Measurements from ENCODE around the gene FH. TPM values are rescaled to one million over a fixed set of nuclear protein-coding genes. Genes with fewer than 3 reads are reported as not detected.

Gene FH
- total and polyA plus RNA-seq, 10 of the 15 experiments (the other 5 are each of a cell fraction or from before 2014, with no cell fraction given) = 44.7 to 124 (median 76.2) TPM

DNA sequence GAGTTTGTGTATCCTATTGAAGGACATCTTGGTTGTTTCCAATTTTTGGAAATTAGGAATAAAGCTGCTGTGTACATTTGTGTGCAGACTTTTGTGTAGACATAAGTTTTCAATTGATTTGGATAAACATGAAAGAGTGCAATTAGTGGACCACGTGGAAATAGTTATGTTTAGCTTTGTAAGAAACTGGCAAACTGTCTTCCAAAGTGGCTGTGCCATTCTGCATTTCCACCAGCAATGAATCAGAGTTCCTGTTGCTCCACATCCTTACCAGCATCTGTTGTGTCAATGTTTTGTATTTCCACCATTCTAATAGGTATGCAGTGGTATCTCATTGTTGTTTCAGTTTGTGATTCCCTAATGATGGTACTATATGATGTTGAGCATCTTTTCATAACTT is 46.5 kb downstream of the FH start:
- H3K9me3 ChIP-seq (replicated peaks; ENCODE audit: control insufficient read depth, insufficient read depth, low read length) = no peaks in the 10 kb centered on the region; the same call in 2 of the 3 replicates
- BruUV-seq (replicated peaks) = no TSS peak
- SMC1A ChIA-PET (ENCODE audit: uncharacterized antibody, unreplicated experiment) = interaction anchor here (0.8 to 1.9 kb wide), 2 partner anchors 17 to 42 kb away, joined by 4 read pairs; no protein-coding TSS in a partner anchor
- H2AFZ ChIP-seq (ENCODE audit: control insufficient read depth, low read depth, low read length) = no peak overlapping the region
- RAD21 ChIA-PET (ENCODE audit: unreplicated experiment) = no interaction called here
- no peak overlapping the region for H3K27ac ChIP-seq (ENCODE audit: control insufficient read depth, insufficient read depth)
- no peaks in the 10 kb centered on the region for H3K4me1 ChIP-seq (ENCODE audit: control insufficient read depth, insufficient read depth, low read length)
- no peak overlapping the region for H3K4me2 ChIP-seq (ENCODE audit: control insufficient read depth, insufficient read depth)
- no peak overlapping the region for H3K4me3 ChIP-seq
- CTCF ChIA-PET = no interaction called here
- intact Hi-C loops (cut with micrococcal nuclease; ENCODE audit: unreplicated experiment) = no loop called here
- DNase-seq (ENCODE audit: low read depth, low spot score) (no peak), FAIRE-seq (no peak), ATAC-seq (no peak)
- no peaks in the 10 kb centered on the region for H4K20me1 ChIP-seq (ENCODE audit: control insufficient read depth, insufficient read depth)
- WGBS (ENCODE audit: insufficient coverage, insufficient replicate concordance, low lambda C conversion rate, missing lambda C conversion rate) = 5% methylated on average over 1 of the region's 1 CpG
- POLR2A ChIA-PET = no interaction called here
- in situ Hi-C loops (cut with MboI) = no loop called here
- no peak overlapping the region for H3K9ac ChIP-seq (ENCODE audit: control insufficient read depth, insufficient read depth, low read length)
- H3K36me3 ChIP-seq (ENCODE audit: control insufficient read depth in 2 of 2, insufficient read depth in 2 of 2, low read length in 1 of 2) = no peaks in the 10 kb centered on the region
- H3K27me3 ChIP-seq (replicated peaks in 1 of 2; ENCODE audit: control insufficient read depth in 2 of 2, insufficient read depth in 2 of 2, low read length in 1 of 2) = no peaks in the 10 kb centered on the region; a peak in 1 of 4 replicates
- no peaks in the 10 kb centered on the region for H3K79me2 ChIP-seq (ENCODE audit: control insufficient read depth, insufficient read depth, low read length)
- TF ChIP-seq, protein P1, sequence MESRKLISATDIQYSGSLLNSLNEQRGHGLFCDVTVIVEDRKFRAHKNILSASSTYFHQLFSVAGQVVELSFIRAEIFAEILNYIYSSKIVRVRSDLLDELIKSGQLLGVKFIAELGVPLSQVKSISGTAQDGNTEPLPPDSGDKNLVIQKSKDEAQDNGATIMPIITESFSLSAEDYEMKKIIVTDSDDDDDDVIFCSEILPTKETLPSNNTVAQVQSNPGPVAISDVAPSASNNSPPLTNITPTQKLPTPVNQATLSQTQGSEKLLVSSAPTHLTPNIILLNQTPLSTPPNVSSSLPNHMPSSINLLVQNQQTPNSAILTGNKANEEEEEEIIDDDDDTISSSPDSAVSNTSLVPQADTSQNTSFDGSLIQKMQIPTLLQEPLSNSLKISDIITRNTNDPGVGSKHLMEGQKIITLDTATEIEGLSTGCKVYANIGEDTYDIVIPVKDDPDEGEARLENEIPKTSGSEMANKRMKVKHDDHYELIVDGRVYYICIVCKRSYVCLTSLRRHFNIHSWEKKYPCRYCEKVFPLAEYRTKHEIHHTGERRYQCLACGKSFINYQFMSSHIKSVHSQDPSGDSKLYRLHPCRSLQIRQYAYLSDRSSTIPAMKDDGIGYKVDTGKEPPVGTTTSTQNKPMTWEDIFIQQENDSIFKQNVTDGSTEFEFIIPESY (IDR thresholded peaks at IDR 0.05) = no peak
- TF ChIP-seq ESRRA (IDR thresholded peaks at IDR 0.05; ENCODE audit: low read length) = no peak
- TF ChIP-seq CHD2 (IDR thresholded peaks at IDR 0.05; ENCODE audit: borderline replicate concordance, low read depth, low read length) = no peak
- no peak for TF ChIP-seq NRF1 (conservative IDR thresholded peaks at IDR 0.05; ENCODE audit: low read depth, low read length)
- TF ChIP-seq, protein P2, sequence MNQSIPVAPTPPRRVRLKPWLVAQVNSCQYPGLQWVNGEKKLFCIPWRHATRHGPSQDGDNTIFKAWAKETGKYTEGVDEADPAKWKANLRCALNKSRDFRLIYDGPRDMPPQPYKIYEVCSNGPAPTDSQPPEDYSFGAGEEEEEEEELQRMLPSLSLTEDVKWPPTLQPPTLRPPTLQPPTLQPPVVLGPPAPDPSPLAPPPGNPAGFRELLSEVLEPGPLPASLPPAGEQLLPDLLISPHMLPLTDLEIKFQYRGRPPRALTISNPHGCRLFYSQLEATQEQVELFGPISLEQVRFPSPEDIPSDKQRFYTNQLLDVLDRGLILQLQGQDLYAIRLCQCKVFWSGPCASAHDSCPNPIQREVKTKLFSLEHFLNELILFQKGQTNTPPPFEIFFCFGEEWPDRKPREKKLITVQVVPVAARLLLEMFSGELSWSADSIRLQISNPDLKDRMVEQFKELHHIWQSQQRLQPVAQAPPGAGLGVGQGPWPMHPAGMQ (IDR thresholded peaks at IDR 0.05; ENCODE audit: borderline replicate concordance) = no peak
- TF ChIP-seq, protein P3, sequence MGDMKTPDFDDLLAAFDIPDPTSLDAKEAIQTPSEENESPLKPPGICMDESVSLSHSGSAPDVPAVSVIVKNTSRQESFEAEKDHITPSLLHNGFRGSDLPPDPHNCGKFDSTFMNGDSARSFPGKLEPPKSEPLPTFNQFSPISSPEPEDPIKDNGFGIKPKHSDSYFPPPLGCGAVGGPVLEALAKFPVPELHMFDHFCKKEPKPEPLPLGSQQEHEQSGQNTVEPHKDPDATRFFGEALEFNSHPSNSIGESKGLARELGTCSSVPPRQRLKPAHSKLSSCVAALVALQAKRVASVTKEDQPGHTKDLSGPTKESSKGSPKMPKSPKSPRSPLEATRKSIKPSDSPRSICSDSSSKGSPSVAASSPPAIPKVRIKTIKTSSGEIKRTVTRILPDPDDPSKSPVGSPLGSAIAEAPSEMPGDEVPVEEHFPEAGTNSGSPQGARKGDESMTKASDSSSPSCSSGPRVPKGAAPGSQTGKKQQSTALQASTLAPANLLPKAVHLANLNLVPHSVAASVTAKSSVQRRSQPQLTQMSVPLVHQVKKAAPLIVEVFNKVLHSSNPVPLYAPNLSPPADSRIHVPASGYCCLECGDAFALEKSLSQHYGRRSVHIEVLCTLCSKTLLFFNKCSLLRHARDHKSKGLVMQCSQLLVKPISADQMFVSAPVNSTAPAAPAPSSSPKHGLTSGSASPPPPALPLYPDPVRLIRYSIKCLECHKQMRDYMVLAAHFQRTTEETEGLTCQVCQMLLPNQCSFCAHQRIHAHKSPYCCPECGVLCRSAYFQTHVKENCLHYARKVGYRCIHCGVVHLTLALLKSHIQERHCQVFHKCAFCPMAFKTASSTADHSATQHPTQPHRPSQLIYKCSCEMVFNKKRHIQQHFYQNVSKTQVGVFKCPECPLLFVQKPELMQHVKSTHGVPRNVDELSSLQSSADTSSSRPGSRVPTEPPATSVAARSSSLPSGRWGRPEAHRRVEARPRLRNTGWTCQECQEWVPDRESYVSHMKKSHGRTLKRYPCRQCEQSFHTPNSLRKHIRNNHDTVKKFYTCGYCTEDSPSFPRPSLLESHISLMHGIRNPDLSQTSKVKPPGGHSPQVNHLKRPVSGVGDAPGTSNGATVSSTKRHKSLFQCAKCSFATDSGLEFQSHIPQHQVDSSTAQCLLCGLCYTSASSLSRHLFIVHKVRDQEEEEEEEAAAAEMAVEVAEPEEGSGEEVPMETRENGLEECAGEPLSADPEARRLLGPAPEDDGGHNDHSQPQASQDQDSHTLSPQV (IDR thresholded peaks at IDR 0.05) = no peak
- no peak for TF ChIP-seq SUZ12 (IDR thresholded peaks at IDR 0.05; ENCODE audit: unreplicated experiment)
- TF ChIP-seq, protein P4, sequence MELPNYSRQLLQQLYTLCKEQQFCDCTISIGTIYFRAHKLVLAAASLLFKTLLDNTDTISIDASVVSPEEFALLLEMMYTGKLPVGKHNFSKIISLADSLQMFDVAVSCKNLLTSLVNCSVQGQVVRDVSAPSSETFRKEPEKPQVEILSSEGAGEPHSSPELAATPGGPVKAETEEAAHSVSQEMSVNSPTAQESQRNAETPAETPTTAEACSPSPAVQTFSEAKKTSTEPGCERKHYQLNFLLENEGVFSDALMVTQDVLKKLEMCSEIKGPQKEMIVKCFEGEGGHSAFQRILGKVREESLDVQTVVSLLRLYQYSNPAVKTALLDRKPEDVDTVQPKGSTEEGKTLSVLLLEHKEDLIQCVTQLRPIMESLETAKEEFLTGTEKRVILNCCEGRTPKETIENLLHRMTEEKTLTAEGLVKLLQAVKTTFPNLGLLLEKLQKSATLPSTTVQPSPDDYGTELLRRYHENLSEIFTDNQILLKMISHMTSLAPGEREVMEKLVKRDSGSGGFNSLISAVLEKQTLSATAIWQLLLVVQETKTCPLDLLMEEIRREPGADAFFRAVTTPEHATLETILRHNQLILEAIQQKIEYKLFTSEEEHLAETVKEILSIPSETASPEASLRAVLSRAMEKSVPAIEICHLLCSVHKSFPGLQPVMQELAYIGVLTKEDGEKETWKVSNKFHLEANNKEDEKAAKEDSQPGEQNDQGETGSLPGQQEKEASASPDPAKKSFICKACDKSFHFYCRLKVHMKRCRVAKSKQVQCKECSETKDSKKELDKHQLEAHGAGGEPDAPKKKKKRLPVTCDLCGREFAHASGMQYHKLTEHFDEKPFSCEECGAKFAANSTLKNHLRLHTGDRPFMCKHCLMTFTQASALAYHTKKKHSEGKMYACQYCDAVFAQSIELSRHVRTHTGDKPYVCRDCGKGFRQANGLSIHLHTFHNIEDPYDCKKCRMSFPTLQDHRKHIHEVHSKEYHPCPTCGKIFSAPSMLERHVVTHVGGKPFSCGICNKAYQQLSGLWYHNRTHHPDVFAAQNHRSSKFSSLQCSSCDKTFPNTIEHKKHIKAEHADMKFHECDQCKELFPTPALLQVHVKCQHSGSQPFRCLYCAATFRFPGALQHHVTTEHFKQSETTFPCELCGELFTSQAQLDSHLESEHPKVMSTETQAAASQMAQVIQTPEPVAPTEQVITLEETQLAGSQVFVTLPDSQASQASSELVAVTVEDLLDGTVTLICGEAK (IDR thresholded peaks at IDR 0.05; ENCODE audit: borderline replicate concordance) = no peak
